Thyroid gland (tissue), 4 donors: ENCODE data around the gene LYPD5.
"Not testable (repeated sequence)": the region's sequence is repeated elsewhere in the genome, so short reads cannot be mapped to it uniquely, and the experiment has no call there.

Source experiments
- CTCF ChIP-seq, 6 experiments: fragments of 200-600 bp in 3 of 6; fragments of 450-650 bp in 3 of 6; sonication (generic) in 3 of 6; IDR thresholded peaks; one replicate each; pipeline ENCODE4 v1.5.1; 2016 to 2019; ENCODE audit warnings: antibody characterized with exemption in 6 of 6, mild to moderate bottlenecking in 2 of 6, inconsistent platforms in 1 of 6, moderate library complexity in 1 of 6
- POLR2A ChIP-seq, 2 donors: fragments of 450-650 bp; IDR thresholded peaks; one replicate each; pipeline ENCODE4 v1.6.1; 2017; ENCODE audit warnings: antibody characterized with exemption in 2 of 2, mild to moderate bottlenecking in 2 of 2, moderate library complexity in 1 of 2

DNA sequence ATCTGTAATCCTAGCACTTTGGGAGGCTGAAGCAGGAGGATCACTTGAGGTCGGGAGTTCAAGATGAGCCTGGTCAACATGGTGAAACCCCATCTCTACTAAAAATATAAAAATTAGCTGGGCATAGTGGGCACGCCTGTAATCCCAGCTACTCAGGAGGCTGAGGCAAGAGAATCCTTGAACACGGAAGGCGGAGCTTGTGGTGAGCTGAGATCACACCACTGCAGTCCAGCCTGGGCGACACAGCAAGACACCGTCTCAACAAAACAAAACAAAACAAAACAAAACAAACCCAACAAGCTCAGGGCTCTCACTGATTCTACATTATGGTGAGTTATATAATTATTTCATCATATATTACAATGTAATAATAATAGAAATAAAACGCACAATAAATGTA, 4.2 kb upstream of the LYPD5 start:
- not testable (repeated sequence) for TF ChIP-seq CTCF, POLR2A (IDR thresholded peaks at IDR 0.05)
